ENCODE results near the gene CEP68.

- no peak for TF ChIP-seq CTCF (IDR thresholded peaks at IDR 0.05; ENCODE audit: poor library complexity, severe bottlenecking)
- no peak for TF ChIP-seq SMC3 (conservative IDR thresholded peaks at IDR 0.05; ENCODE audit: poor library complexity)
- no peak for TF ChIP-seq POLR2AphosphoS5 (IDR thresholded peaks at IDR 0.05)
- no peak for TF ChIP-seq EP300 (conservative IDR thresholded peaks at IDR 0.05; ENCODE audit: poor library complexity, severe bottlenecking)
- no peak for TF ChIP-seq RAD21 (conservative IDR thresholded peaks at IDR 0.05)
Measured at GRCh38 chr2:65113229-65113628, 57.0 kb downstream of the CEP68 start.

Measured in neural cell (in vitro differentiated cells).